Kidney (tissue), 14 donors: ENCODE results near the gene CAMTA1. TPM values are rescaled to one million over a fixed set of nuclear protein-coding genes. Genes with fewer than 3 reads are reported as not detected.
A peak's percentile ranks its signal among the peaks of the same experiment; 100 is the strongest.

ENCODE experiments used
- DNase-seq, 5 donors: peaks; one replicate each; pipeline ENCODE4 v3.0.0-alpha.2; 2013 to 2020
- FAIRE-seq: peaks from 2 replicates; lab custom pipeline; 2012; peaks lifted over from hg19 to GRCh38; lab: Jason Lieb, UNC
- H3K27ac ChIP-seq, 2 donors: one replicate each; pipeline ENCODE4 v1.7.0; 2013; ENCODE audit warnings: low read depth in 2 of 2, low read length in 2 of 2, inconsistent platforms in 1 of 2
- H3K27me3 ChIP-seq: one replicate; pipeline ENCODE4 v1.7.1; 2013; ENCODE audit warnings: low read length, inconsistent platforms; ENCODE audit not compliant: control insufficient read depth, insufficient read depth
- H3K36me3 ChIP-seq, 3 donors: one replicate each; pipeline versions ENCODE4 v1.7.0 to v1.7.1; 2013; ENCODE audit warnings: low read length in 3 of 3, control low read depth in 1 of 3, inconsistent platforms in 1 of 3; ENCODE audit not compliant: insufficient read depth in 3 of 3, control insufficient read depth in 2 of 3
- H3K4me1 ChIP-seq, 3 donors: one replicate each; pipeline versions ENCODE4 v1.7.0 to v1.7.1; 2013; ENCODE audit warnings: low read length in 3 of 3, inconsistent platforms in 1 of 3, low read depth in 1 of 3; ENCODE audit not compliant: control insufficient read depth in 2 of 3, insufficient read depth in 2 of 3
- H3K4me3 ChIP-seq, 3 donors: one replicate each; pipeline versions ENCODE4 v1.7.0 to v1.8.1; 2013; ENCODE audit warnings: low read length in 3 of 3, control low read depth in 1 of 3, inconsistent platforms in 1 of 3
- H3K9ac ChIP-seq, 3 donors: one replicate each; pipeline versions ENCODE4 v1.7.0 to v1.7.1; 2013; ENCODE audit warnings: low read length in 3 of 3, control low read depth in 1 of 3, inconsistent platforms in 1 of 3
- H3K9me3 ChIP-seq, 3 donors: one replicate each; pipeline versions ENCODE4 v1.7.0 to v1.7.1; 2013; ENCODE audit warnings: low read length in 3 of 3, control low read depth in 1 of 3, inconsistent platforms in 1 of 3; ENCODE audit not compliant: control insufficient read depth in 2 of 3, insufficient read depth in 1 of 3
- CTCF ChIP-seq: IDR thresholded peaks from 3 replicates; pipeline ENCODE4 v1.5.1; 2012; ENCODE audit warnings: mild to moderate bottlenecking, moderate library complexity, borderline replicate concordance; ENCODE audit not compliant: insufficient read depth; ENCODE audit errors: extremely low read depth
- intact Hi-C: fragments of 100-400 bp; cut with DNase I; formaldehyde crosslinking; loops from one replicate; pipeline ENCODE4 v1.11.1; 2022
- polyA plus RNA-seq: library from polyadenylated mRNA; stranded (reverse); fragments of 350-450 nt; fragmentation: Illumina TruSeq; extraction: RNeasy Lipid Tissue Mini Kit (QIAGEN cat#74804); gene quantifications from one replicate; pipeline ENCODE4 v1.2.3, GENCODE V29; 2014; ENCODE audit warnings: low read depth, low replicate concordance; ENCODE audit not compliant: insufficient read depth
- total RNA-seq: library from RNA; stranded (reverse); fragmentation: NEBNext Ultra II Directional; extraction: Animal tissue kit (Norgen Biotek cat#: 25700); gene quantifications from one replicate; pipeline ENCODE4 v1.2.1, GENCODE V29; 2021
- donor health status: control.
- donor health status: control.
- donor health status: control.
- donor health status: control.
- donor health status: control.
- donor health status: DM: yes; HTN: yes; CAD: no.
- donor health status: Normal renal cell carcinoma (clear cell type).

CAMTA1 gene
- total and polyA plus RNA-seq, 2 donors from 2014 or later: 79.0 to 170 TPM

- FAIRE-seq (no peak), DNase-seq (peak in 1 of 5 donors; percentile 19)
- Histone ChIP-seq H3K27ac (no peak overlapping the region), H3K27me3 (no peaks in the 10 kb centered on the region), H3K4me3 (no peak overlapping the region), H3K9ac (no peak overlapping the region), H3K4me1 (no peaks in the 10 kb centered on the region), H3K9me3 (no peaks in the 10 kb centered on the region), H3K36me3 (no peaks in the 10 kb centered on the region)
- intact Hi-C loops: no loop called here
- no peak for TF ChIP-seq CTCF
Observed at GRCh38 chr1:7225711-7226505, 440.7 kb downstream of the CAMTA1 start.

DNA sequence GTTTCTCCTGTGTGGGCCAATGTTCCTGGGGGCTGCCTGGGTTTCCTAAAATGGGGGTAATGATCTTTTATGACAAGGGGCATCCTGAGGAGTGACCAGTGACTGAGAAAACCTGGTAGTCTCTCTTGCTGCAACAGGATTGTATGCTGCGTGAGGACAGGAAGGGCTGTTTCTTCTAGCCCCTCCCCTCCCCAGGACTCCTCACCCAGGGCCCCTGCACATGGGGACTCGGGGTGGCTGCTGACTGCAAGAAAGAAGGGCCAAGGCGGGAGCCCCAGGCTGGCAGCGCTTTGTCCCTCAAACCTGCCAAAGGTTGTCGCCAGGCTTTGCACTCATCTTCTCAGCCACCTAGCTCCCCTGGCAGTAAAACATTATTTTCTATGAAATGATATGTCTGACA is 442.4 kb downstream of the CAMTA1 start:
- intact Hi-C loops: no loop called here
- DNase-seq: no peak
- no peak for FAIRE-seq

GRCh38 chr1:7228252-7228961 is 443.2 kb downstream of the CAMTA1 start:
- FAIRE-seq (no peak), DNase-seq (no peak)
- Histone ChIP-seq H3K36me3 (no peaks in the 10 kb centered on the region), H3K27ac (no peak overlapping the region), H3K9ac (no peak overlapping the region), H3K9me3 (no peaks in the 10 kb centered on the region), H3K4me3 (no peak overlapping the region), H3K4me1 (no peaks in the 10 kb centered on the region), H3K27me3 (no peaks in the 10 kb centered on the region)
- intact Hi-C loops: no loop called here
- no peak for TF ChIP-seq CTCF

More for the DNA sequence above, 442.4 kb downstream of the CAMTA1 start:
- Histone ChIP-seq H3K36me3 (no peaks in the 10 kb centered on the region), H3K9ac (no peak overlapping the region), H3K4me3 (no peak overlapping the region), H3K27ac (no peak overlapping the region), H3K27me3 (no peaks in the 10 kb centered on the region), H3K9me3 (no peaks in the 10 kb centered on the region), H3K4me1 (no peaks in the 10 kb centered on the region)
- TF ChIP-seq CTCF: no peak
